HepG2 (cell line): ENCODE data around the gene SERPINE3. TPM values are rescaled to one million over a fixed set of nuclear protein-coding genes. Genes with fewer than 3 reads are reported as not detected.

Source experiments
- ATAC-seq: fragments of 200-7000 bp; cut with Tn5 transposase; 3 replicates; pipeline ENCODE4 v1.9.1; 2020; ENCODE audit warnings: mild to moderate bottlenecking, moderate library complexity
- BruUV-seq: library from RNA; stranded (reverse); fragments of 400-500 nt; replicated peaks from 2 replicates; lab custom pipeline; 2021; lab: Mats Ljungman, UMichigan
- CTCF ChIA-PET: fragments of 300-600 bp; formaldehyde crosslinking; extraction: SDS; loops from one replicate; lab custom pipeline; 2021; ENCODE audit warnings: low total read pairs, inconsistent platforms, low intra/inter-chr PET ratio; lab: Yijun Ruan, JAX
- POLR2A ChIA-PET: fragments of 350-600 bp; sonication (Branson Sonifier 250); formaldehyde crosslinking; loops from one replicate; lab custom pipeline; 2020; ENCODE audit warnings: antibody characterized with exemption, inconsistent platforms; lab: Yijun Ruan, JAX
- DNase-seq: peaks from one replicate; pipeline ENCODE4 v3.0.0-alpha.2; 2015; ENCODE audit warnings: low spot score
- FAIRE-seq: peaks from 3 replicates; lab custom pipeline; 2011; peaks lifted over from hg19 to GRCh38; lab: Jason Lieb, UNC
- H2AFZ ChIP-seq: one replicate; pipeline ENCODE4 v1.6.1; 2011; ENCODE audit warnings: low read length, inconsistent platforms
- H3K27ac ChIP-seq: fragments of 300-600 bp; 3 replicates; pipeline ENCODE4 v1.8.0; 2011; ENCODE audit warnings: mixed run types, mild to moderate bottlenecking, mixed read lengths, low read length, inconsistent platforms; ENCODE audit not compliant: insufficient read depth; ENCODE audit errors: extremely low read length
- H3K27me3 ChIP-seq, 2 experiments: fragments of 200-600 bp in 1 of 2; 2 replicates in 1 of 2; 3 replicates in 1 of 2; pipeline versions ENCODE4 v1.6.0 to v1.8.0; 2011; ENCODE audit warnings: low read length in 2 of 2, mild to moderate bottlenecking in 2 of 2, moderate library complexity in 2 of 2, inconsistent platforms in 1 of 2; ENCODE audit not compliant: insufficient read depth in 2 of 2, control insufficient read depth in 1 of 2
- H3K36me3 ChIP-seq, 2 experiments: fragments of 200-600 bp in 1 of 2; replicated peaks in 1 of 2; 2 replicates in 1 of 2; 3 replicates in 1 of 2; pipeline versions ENCODE4 v1.5.1 to v1.8.0; 2011; ENCODE audit warnings: low read length in 2 of 2, inconsistent platforms in 1 of 2; ENCODE audit not compliant: insufficient read depth in 2 of 2, control insufficient read depth in 1 of 2
- H3K4me1 ChIP-seq: 2 replicates; pipeline ENCODE4 v1.5.1; 2012; ENCODE audit warnings: low read length, inconsistent platforms; ENCODE audit not compliant: insufficient read depth
- H3K4me2 ChIP-seq: 2 replicates; pipeline ENCODE4 v1.6.0; 2011; ENCODE audit warnings: low read depth, low read length, inconsistent platforms
- H3K4me3 ChIP-seq, 3 experiments: fragments of 200-600 bp in 1 of 3; sonication (generic), shearing (Covaris generic) in 1 of 3; replicated peaks in 1 of 3; 2 replicates each; pipeline ENCODE4 v1.5.1; 2011 to 2016; ENCODE audit warnings: low read length in 3 of 3, inconsistent platforms in 2 of 3, low read depth in 2 of 3, mild to moderate bottlenecking in 2 of 3, control low read depth in 1 of 3, mixed read lengths in 1 of 3; ENCODE audit not compliant: insufficient read depth in 1 of 3
- H3K79me2 ChIP-seq: one replicate; pipeline ENCODE4 v1.6.1; 2011; ENCODE audit warnings: low read length, inconsistent platforms; ENCODE audit not compliant: insufficient read depth
- H3K9ac ChIP-seq: 2 replicates; pipeline ENCODE4 v1.6.0; 2011; ENCODE audit warnings: mild to moderate bottlenecking, low read depth, low read length, inconsistent platforms; ENCODE audit not compliant: insufficient read depth
- H3K9me3 ChIP-seq: 2 replicates; pipeline ENCODE4 v1.5.1; 2012; ENCODE audit warnings: mild to moderate bottlenecking, low read length
- H4K20me1 ChIP-seq: 2 replicates; pipeline ENCODE4 v1.6.0; 2011; ENCODE audit warnings: inconsistent platforms, mild to moderate bottlenecking, low read length, moderate library complexity; ENCODE audit not compliant: insufficient read depth
- NR1H2 ChIP-seq: sonication (generic); formaldehyde crosslinking; IDR thresholded peaks from 2 replicates; pipeline ENCODE4 v1.8.1; 2022; ENCODE audit warnings: low read depth, missing genetic modification reagents, borderline replicate concordance
- SP5 ChIP-seq: IDR thresholded peaks from 2 replicates; pipeline ENCODE4 v1.6.1; 2016; ENCODE audit warnings: low read depth, borderline replicate concordance
- ZNF260 ChIP-seq: sonication (generic); formaldehyde crosslinking; IDR thresholded peaks from 2 replicates; pipeline ENCODE4 v1.4.0; 2020; ENCODE audit warnings: missing genetic modification reagents, low read depth, mild to moderate bottlenecking, borderline replicate concordance
- ZNF446 ChIP-seq: sonication (generic); formaldehyde crosslinking; IDR thresholded peaks from 2 replicates; pipeline ENCODE4 v1.5.0; 2020; ENCODE audit warnings: mild to moderate bottlenecking, missing genetic modification reagents
- ZNF713 ChIP-seq: sonication (generic); formaldehyde crosslinking; IDR thresholded peaks from 2 replicates; pipeline ENCODE4 v1.4.0; 2020; ENCODE audit warnings: mild to moderate bottlenecking, missing genetic modification reagents
- ZNF768 ChIP-seq: sonication (generic); formaldehyde crosslinking; IDR thresholded peaks from 2 replicates; pipeline ENCODE4 v1.4.0; 2020; ENCODE audit warnings: missing genetic modification reagents
- in situ Hi-C: cut with HindIII; loops from 2 replicates; pipeline ENCODE4 v1.10.0; 2017; ENCODE audit warnings: low pct_unique_long_range_greater_than_20kb; ENCODE audit not compliant: extremely low pct_ligation_motif_present
- intact Hi-C: fragments of 100-400 bp; cut with micrococcal nuclease; formaldehyde crosslinking; loops from one replicate; pipeline ENCODE4 v1.10.0; 2022; ENCODE audit not compliant: unreplicated experiment
- polyA plus RNA-seq, 8 experiments: library from polyadenylated mRNA; depleted of rRNA in 3 of 8; stranded (reverse) in 7 of 8; unstranded in 1 of 8; fragments of >200 nt; fragmentation: Illumina TruSeq in 4 of 8; extraction: Trizol in 4 of 8; gene quantifications; 2 replicates each; pipeline versions ENCODE4 v1.2.1 to v1.2.3, GENCODE V29; 2011 to 2016; ENCODE audit warnings: low read depth in 4 of 8, missing spikeins in 1 of 8, mixed read lengths in 1 of 8; ENCODE audit not compliant: insufficient read depth in 1 of 8
- total RNA-seq, 5 experiments: library from RNA; depleted of rRNA; stranded (reverse); fragments of >200 nt; fragmentation: Illumina TruSeq; extraction: Trizol; gene quantifications; 2 replicates each; pipeline ENCODE4 v1.2.3, GENCODE V29; 2016; ENCODE audit warnings: low read depth in 1 of 5
- TF ChIP-seq, protein P1 (sequence below): sonication (generic); formaldehyde crosslinking; IDR thresholded peaks from 2 replicates; pipeline ENCODE4 v1.5.0; 2020; ENCODE audit warnings: mild to moderate bottlenecking, missing genetic modification reagents
- TF ChIP-seq, protein P2 (sequence below): sonication (generic); formaldehyde crosslinking; IDR thresholded peaks from 2 replicates; pipeline ENCODE4 v1.4.0; 2020; ENCODE audit warnings: mild to moderate bottlenecking, missing genetic modification reagents
- TF ChIP-seq, protein P3 (sequence below): sonication (generic); formaldehyde crosslinking; conservative IDR thresholded peaks from 2 replicates; pipeline ENCODE4 v1.4.0; 2020; ENCODE audit warnings: mild to moderate bottlenecking, missing genetic modification reagents, moderate library complexity
- TF ChIP-seq, protein P4 (sequence below): sonication (generic); formaldehyde crosslinking; conservative IDR thresholded peaks from 2 replicates; pipeline ENCODE4 v1.4.0; 2020; ENCODE audit warnings: missing genetic modification reagents

Gene SERPINE3
- total and polyA plus RNA-seq, 2 of the 13 experiments (the other 11 are each of a cell fraction or from before 2014, with no cell fraction given): not detected

DNA sequence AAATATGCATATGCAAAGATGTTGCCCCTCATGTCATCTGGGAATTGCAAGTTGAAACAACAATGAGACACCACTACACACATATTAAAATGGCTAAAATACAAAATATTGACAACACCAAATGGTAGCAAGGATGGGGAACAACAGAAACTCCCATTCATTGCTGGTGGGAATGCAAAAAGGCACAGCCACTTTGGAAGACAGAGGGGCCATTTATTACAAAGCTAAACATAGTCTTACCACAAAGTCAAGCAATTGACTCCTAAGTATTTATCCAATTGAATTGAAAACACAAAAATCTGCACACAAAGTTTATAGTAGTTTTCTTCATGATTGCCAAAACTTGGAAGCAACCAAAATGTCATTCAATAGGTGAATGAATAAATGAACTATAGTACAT is 6.1 kb upstream of the SERPINE3 start:
- Histone ChIP-seq H3K79me2 (no peaks in the 10 kb centered on the region), H3K9ac (no peak overlapping the region), H3K4me2 (no peak overlapping the region), H4K20me1 (no peaks in the 10 kb centered on the region), H3K27ac (no peak overlapping the region), H3K27me3 (no peaks in the 10 kb centered on the region), H3K4me3 (no peak overlapping the region), H2AFZ (no peak overlapping the region), H3K4me1 (no peaks in the 10 kb centered on the region), H3K36me3 (no peaks in the 10 kb centered on the region), H3K9me3 (no peaks in the 10 kb centered on the region)
- DNase-seq: no peak
- TF ChIP-seq, protein P1, sequence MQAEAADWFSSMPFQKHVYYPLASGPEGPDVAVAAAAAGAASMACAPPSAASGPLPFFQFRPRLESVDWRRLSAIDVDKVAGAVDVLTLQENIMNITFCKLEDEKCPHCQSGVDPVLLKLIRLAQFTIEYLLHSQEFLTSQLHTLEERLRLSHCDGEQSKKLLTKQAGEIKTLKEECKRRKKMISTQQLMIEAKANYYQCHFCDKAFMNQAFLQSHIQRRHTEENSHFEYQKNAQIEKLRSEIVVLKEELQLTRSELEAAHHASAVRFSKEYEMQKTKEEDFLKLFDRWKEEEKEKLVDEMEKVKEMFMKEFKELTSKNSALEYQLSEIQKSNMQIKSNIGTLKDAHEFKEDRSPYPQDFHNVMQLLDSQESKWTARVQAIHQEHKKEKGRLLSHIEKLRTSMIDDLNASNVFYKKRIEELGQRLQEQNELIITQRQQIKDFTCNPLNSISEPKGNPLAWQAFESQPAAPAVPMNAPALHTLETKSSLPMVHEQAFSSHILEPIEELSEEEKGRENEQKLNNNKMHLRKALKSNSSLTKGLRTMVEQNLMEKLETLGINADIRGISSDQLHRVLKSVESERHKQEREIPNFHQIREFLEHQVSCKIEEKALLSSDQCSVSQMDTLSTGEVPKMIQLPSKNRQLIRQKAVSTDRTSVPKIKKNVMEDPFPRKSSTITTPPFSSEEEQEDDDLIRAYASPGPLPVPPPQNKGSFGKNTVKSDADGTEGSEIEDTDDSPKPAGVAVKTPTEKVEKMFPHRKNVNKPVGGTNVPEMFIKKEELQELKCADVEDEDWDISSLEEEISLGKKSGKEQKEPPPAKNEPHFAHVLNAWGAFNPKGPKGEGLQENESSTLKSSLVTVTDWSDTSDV (CRISPR knock-in tag): no peak
- no peak for TF ChIP-seq SP5 (CRISPR knock-in tag)
- TF ChIP-seq NR1H2 (CRISPR knock-in tag): no peak
- TF ChIP-seq, protein P2, sequence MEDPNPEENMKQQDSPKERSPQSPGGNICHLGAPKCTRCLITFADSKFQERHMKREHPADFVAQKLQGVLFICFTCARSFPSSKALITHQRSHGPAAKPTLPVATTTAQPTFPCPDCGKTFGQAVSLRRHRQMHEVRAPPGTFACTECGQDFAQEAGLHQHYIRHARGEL (CRISPR knock-in tag): no peak
- TF ChIP-seq ZNF713: no peak
- TF ChIP-seq ZNF446 (CRISPR knock-in tag): no peak
- TF ChIP-seq ZNF768: no peak
- TF ChIP-seq, protein P3, sequence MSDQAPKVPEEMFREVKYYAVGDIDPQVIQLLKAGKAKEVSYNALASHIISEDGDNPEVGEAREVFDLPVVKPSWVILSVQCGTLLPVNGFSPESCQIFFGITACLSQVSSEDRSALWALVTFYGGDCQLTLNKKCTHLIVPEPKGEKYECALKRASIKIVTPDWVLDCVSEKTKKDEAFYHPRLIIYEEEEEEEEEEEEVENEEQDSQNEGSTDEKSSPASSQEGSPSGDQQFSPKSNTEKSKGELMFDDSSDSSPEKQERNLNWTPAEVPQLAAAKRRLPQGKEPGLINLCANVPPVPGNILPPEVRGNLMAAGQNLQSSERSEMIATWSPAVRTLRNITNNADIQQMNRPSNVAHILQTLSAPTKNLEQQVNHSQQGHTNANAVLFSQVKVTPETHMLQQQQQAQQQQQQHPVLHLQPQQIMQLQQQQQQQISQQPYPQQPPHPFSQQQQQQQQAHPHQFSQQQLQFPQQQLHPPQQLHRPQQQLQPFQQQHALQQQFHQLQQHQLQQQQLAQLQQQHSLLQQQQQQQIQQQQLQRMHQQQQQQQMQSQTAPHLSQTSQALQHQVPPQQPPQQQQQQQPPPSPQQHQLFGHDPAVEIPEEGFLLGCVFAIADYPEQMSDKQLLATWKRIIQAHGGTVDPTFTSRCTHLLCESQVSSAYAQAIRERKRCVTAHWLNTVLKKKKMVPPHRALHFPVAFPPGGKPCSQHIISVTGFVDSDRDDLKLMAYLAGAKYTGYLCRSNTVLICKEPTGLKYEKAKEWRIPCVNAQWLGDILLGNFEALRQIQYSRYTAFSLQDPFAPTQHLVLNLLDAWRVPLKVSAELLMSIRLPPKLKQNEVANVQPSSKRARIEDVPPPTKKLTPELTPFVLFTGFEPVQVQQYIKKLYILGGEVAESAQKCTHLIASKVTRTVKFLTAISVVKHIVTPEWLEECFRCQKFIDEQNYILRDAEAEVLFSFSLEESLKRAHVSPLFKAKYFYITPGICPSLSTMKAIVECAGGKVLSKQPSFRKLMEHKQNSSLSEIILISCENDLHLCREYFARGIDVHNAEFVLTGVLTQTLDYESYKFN: no peak
- TF ChIP-seq, protein P4, sequence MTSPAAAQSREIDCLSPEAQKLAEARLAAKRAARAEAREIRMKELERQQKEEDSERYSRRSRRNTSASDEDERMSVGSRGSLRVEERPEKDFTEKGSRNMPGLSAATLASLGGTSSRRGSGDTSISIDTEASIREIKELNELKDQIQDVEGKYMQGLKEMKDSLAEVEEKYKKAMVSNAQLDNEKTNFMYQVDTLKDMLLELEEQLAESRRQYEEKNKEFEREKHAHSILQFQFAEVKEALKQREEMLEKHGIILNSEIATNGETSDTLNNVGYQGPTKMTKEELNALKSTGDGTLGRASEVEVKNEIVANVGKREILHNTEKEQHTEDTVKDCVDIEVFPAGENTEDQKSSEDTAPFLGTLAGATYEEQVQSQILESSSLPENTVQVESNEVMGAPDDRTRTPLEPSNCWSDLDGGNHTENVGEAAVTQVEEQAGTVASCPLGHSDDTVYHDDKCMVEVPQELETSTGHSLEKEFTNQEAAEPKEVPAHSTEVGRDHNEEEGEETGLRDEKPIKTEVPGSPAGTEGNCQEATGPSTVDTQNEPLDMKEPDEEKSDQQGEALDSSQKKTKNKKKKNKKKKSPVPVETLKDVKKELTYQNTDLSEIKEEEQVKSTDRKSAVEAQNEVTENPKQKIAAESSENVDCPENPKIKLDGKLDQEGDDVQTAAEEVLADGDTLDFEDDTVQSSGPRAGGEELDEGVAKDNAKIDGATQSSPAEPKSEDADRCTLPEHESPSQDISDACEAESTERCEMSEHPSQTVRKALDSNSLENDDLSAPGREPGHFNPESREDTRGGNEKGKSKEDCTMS: no peak
- no peak for TF ChIP-seq ZNF260
- in situ Hi-C loops (no loop called here), intact Hi-C loops (no loop called here)
- ChIA-PET CTCF (no interaction called here), POLR2A (no interaction called here)
- BruUV-seq: no TSS peak
- no peak for FAIRE-seq
- ATAC-seq: no peak
